Bronchial epithelial cell (primary cell): Measurements from ENCODE around the gene LRFN5. TPM values are rescaled to one million over a fixed set of nuclear protein-coding genes. Genes with fewer than 3 reads are reported as not detected.

Experiments used
- DNase-seq: peaks from one replicate; pipeline ENCODE4 v3.0.0-alpha.2; 2010; ENCODE audit warnings: low read depth
- FAIRE-seq: peaks from 2 replicates; lab custom pipeline; 2011; peaks lifted over from hg19 to GRCh38; lab: Jason Lieb, UNC
- H3K27me3 ChIP-seq: 2 replicates; pipeline ENCODE4 v1.5.1; 2011; ENCODE audit warnings: low read length; ENCODE audit not compliant: control insufficient read depth, insufficient read depth
- H3K36me3 ChIP-seq: 2 replicates; pipeline ENCODE4 v1.5.1; 2011; ENCODE audit warnings: low read length; ENCODE audit not compliant: control insufficient read depth, insufficient read depth
- H3K4me3 ChIP-seq: 2 replicates; pipeline ENCODE4 v1.5.1; 2011; ENCODE audit warnings: mild to moderate bottlenecking, low read depth, low read length, control low read depth
- CTCF ChIP-seq: IDR thresholded peaks from 2 replicates; pipeline ENCODE4 v1.5.1; 2011; ENCODE audit warnings: mild to moderate bottlenecking, moderate library complexity, low read length, control low read depth, inconsistent platforms; ENCODE audit not compliant: insufficient read depth, severe bottlenecking
- total RNA-seq: library from RNA; depleted of rRNA; stranded (reverse); fragments of >200 nt; gene quantifications from 2 replicates; pipeline ENCODE4 v1.2.1, GENCODE V29; 2014

The LRFN5 gene
- total RNA-seq, 1 donor from 2014 or later = under 0.01 TPM

- no peak overlapping the region for H3K4me3 ChIP-seq
- H3K27me3 ChIP-seq = no peaks in the 10 kb centered on the region
- H3K36me3 ChIP-seq = no peaks in the 10 kb centered on the region
- TF ChIP-seq CTCF = no peak
- DNase-seq (no peak), FAIRE-seq (no peak)
Measured at GRCh38 chr14:41629876-41630275, 23.2 kb downstream of the LRFN5 start.

- Histone ChIP-seq H3K27me3 (no peaks in the 10 kb centered on the region), H3K36me3 (no peaks in the 10 kb centered on the region), H3K4me3 (no peak overlapping the region)
- no peak for TF ChIP-seq CTCF
- DNase-seq (no peak), FAIRE-seq (no peak)
Measured at GRCh38 chr14:41634286-41634685, 27.6 kb downstream of the LRFN5 start.

- no peak for FAIRE-seq
- Histone ChIP-seq H3K4me3 (no peak overlapping the region), H3K36me3 (no peaks in the 10 kb centered on the region), H3K27me3 (no peaks in the 10 kb centered on the region)
- no peak for TF ChIP-seq CTCF
- DNase-seq = no peak
Measured at GRCh38 chr14:41636492-41637392, 30.1 kb downstream of the LRFN5 start.

- no peak for FAIRE-seq
- H3K27me3 ChIP-seq = no peaks in the 10 kb centered on the region
- H3K36me3 ChIP-seq = no peaks in the 10 kb centered on the region
- H3K4me3 ChIP-seq = no peak overlapping the region
- TF ChIP-seq CTCF = no peak
- DNase-seq = no peak
Measured at GRCh38 chr14:41641690-41642089, 35.0 kb downstream of the LRFN5 start.

- Histone ChIP-seq H3K27me3 (no peaks in the 10 kb centered on the region), H3K36me3 (no peaks in the 10 kb centered on the region), H3K4me3 (no peak overlapping the region)
- no peak for TF ChIP-seq CTCF
- no peak for DNase-seq
- FAIRE-seq = no peak
Measured at GRCh38 chr14:41642367-41642766, 35.7 kb downstream of the LRFN5 start.
